Activated B cell treated with CpG ODN at 0.5 μM for 24 hours (primary cell): ENCODE measurements around the gene CADPS2. TPM values are rescaled to one million over a fixed set of nuclear protein-coding genes. Genes with fewer than 3 reads are reported as not detected.

ENCODE experiments used
- ATAC-seq: fragments of 200-7000 bp; cut with Tn5 transposase; one replicate; pipeline ENCODE4 v1.10.0; 2021; ENCODE audit warnings: low read depth, mild to moderate bottlenecking, moderate library complexity
- CTCF ChIA-PET: fragments of 350-600 bp; sonication (Branson Sonifier 250); formaldehyde crosslinking; loops from one replicate; lab custom pipeline; 2021; ENCODE audit warnings: antibody characterized with exemption; lab: Charles Lee
- POLR2A ChIA-PET: fragments of 350-600 bp; sonication (Branson Sonifier 250); formaldehyde crosslinking; loops from one replicate; lab custom pipeline; 2021; ENCODE audit warnings: antibody characterized with exemption; lab: Charles Lee
- DNase-seq: peaks from one replicate; pipeline ENCODE4 v3.0.0; 2022
- H3K27ac Mint-ChIP-seq: one replicate; pipeline ENCODE4 v1.8.0; 2020; ENCODE audit warnings: mixed read lengths
- H3K27me3 Mint-ChIP-seq: one replicate; pipeline ENCODE4 v1.8.0; 2021; ENCODE audit warnings: mixed read lengths
- H3K36me3 Mint-ChIP-seq: one replicate; pipeline ENCODE4 v1.8.0; 2021; ENCODE audit warnings: low read depth, mixed read lengths
- H3K4me1 Mint-ChIP-seq: one replicate; pipeline ENCODE4 v1.8.0; 2021; ENCODE audit warnings: mixed read lengths
- H3K4me3 Mint-ChIP-seq: one replicate; pipeline ENCODE4 v1.8.0; 2020; ENCODE audit warnings: mild to moderate bottlenecking, mixed read lengths
- H3K9me3 Mint-ChIP-seq: one replicate; pipeline ENCODE4 v1.8.0; 2020; ENCODE audit warnings: mixed read lengths
- intact Hi-C: fragments of 100-400 bp; cut with micrococcal nuclease; formaldehyde crosslinking; loops from one replicate; pipeline ENCODE4 v1.15.1; 2024
- total RNA-seq: library from RNA; stranded (reverse); gene quantifications from 2 replicates; pipeline ENCODE4 v1.2.3, GENCODE V29; 2022
- TF ChIP-seq, protein P1 (sequence below): fragments of 200-600 bp; IDR thresholded peaks from one replicate; pipeline ENCODE4 v1.8.0; 2022; ENCODE audit warnings: antibody characterized with exemption, mild to moderate bottlenecking

Gene CADPS2
- total RNA-seq, 1 donor from 2014 or later: not detected

DNA sequence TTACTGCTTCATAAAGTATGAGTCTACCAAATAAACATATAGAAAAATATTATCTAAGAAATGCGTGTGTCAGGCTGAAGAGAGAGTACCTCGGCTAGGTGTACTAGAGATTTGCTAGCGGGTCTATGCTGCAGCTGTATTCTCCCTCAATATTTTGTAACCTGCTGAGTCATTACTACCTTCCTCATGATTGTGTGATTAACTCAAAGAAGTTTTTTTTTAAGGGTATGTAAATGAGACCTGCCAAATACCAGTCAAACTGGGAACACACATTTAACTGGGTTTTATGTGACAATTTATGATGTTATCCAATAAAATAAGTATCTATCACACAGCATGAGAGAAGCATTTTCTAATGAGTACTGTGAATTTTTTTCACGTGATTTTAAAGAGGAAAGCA lies 367.8 kb downstream of the CADPS2 start:
- peaks cover 4% of the 10 kb centered on the region for H3K27me3 Mint-ChIP-seq
- POLR2A ChIA-PET: no interaction called here
- no peaks in the 10 kb centered on the region for H3K4me1 Mint-ChIP-seq

DNA sequence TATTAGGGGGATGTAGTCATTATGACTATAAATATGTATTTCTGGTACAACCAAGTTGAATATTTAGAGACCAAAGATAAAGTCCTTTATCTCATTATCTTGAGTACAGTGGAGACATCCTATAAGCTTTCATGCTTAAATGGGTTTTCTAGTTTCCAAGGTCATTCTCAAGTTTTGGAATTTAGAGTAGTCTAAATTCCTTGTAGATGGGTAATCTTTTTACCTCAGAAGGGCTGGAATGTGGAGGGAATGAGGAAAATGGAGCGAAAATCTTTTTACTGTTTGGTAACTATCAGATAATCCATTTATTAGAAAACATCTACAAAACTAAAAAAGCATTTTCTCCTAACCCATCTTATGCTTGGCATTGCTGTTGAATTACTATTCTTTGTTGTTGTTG lies 368.7 kb downstream of the CADPS2 start:
- DNase-seq (no peak), ATAC-seq (no peak)
- TF ChIP-seq, protein P1, sequence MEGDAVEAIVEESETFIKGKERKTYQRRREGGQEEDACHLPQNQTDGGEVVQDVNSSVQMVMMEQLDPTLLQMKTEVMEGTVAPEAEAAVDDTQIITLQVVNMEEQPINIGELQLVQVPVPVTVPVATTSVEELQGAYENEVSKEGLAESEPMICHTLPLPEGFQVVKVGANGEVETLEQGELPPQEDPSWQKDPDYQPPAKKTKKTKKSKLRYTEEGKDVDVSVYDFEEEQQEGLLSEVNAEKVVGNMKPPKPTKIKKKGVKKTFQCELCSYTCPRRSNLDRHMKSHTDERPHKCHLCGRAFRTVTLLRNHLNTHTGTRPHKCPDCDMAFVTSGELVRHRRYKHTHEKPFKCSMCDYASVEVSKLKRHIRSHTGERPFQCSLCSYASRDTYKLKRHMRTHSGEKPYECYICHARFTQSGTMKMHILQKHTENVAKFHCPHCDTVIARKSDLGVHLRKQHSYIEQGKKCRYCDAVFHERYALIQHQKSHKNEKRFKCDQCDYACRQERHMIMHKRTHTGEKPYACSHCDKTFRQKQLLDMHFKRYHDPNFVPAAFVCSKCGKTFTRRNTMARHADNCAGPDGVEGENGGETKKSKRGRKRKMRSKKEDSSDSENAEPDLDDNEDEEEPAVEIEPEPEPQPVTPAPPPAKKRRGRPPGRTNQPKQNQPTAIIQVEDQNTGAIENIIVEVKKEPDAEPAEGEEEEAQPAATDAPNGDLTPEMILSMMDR: no peak
- H3K4me3 Mint-ChIP-seq: no peak overlapping the region
- intact Hi-C loops: no loop called here
- H3K4me1 Mint-ChIP-seq: no peaks in the 10 kb centered on the region
- POLR2A ChIA-PET: no interaction called here
- no peaks in the 10 kb centered on the region for H3K9me3 Mint-ChIP-seq
- H3K27ac Mint-ChIP-seq: no peak overlapping the region
- peaks cover 4% of the 10 kb centered on the region for H3K27me3 Mint-ChIP-seq
- H3K36me3 Mint-ChIP-seq: no peaks in the 10 kb centered on the region
- CTCF ChIA-PET: no interaction called here

More for the DNA sequence above, 367.8 kb downstream of the CADPS2 start:
- Mint-ChIP-seq H3K36me3 (no peaks in the 10 kb centered on the region), H3K27ac (no peak overlapping the region), H3K9me3 (no peaks in the 10 kb centered on the region), H3K4me3 (no peak overlapping the region)
- intact Hi-C loops: no loop called here
- DNase-seq (no peak), ATAC-seq (no peak)
- CTCF ChIA-PET: no interaction called here
- TF ChIP-seq, protein P1: no peak

DNA sequence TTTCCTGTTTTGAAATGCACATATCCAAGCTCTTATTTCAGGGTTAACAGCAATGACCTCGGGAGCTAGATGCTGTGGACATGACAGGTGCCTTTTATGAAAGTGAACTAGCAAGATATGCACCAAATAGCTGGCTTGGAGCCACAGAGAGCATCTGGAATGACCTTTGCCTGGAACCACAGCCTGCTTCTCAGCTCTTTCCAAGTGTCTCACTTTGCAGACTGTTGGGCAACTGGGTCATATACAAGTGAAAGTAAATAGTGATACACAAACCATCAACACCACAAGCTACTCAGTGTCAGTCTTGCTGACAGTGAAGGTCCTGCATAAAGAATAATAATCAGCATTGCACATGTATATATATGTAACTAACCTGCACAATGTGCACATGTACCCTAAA lies 370.9 kb downstream of the CADPS2 start:
- Mint-ChIP-seq H3K36me3 (no peaks in the 10 kb centered on the region), H3K27me3 (no peaks in the 10 kb centered on the region), H3K4me1 (no peaks in the 10 kb centered on the region), H3K27ac (no peak overlapping the region), H3K9me3 (no peaks in the 10 kb centered on the region), H3K4me3 (no peak overlapping the region)
- intact Hi-C loops: no loop called here
- no peak for DNase-seq
- CTCF ChIA-PET: no interaction called here
- ATAC-seq: no peak
- TF ChIP-seq, protein P1: no peak
- POLR2A ChIA-PET: no interaction called here

DNA sequence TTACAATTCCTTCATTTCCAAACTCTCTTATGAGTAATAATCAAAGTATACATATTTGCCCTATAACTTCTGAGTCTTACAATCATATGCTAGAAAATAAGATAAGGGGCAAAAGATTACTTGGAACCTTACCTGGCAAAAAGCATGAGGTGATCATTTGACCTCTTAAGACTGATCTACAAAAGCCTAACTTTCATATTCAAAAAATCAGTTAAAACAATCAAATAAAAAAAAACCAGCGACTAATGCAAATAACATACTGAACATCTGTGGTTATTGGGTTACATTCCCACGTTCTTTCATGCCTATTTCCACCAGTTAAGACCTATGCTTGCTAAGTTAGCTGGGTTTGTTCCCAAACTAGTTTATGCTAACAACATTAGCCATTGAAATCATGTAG lies 375.0 kb downstream of the CADPS2 start:
- Mint-ChIP-seq H3K4me1 (no peaks in the 10 kb centered on the region), H3K27me3 (no peaks in the 10 kb centered on the region), H3K4me3 (no peak overlapping the region), H3K36me3 (no peaks in the 10 kb centered on the region), H3K27ac (no peak overlapping the region), H3K9me3 (no peaks in the 10 kb centered on the region)
- POLR2A ChIA-PET: no interaction called here
- intact Hi-C loops: no loop called here
- DNase-seq (no peak), ATAC-seq (no peak)
- TF ChIP-seq, protein P1: no peak
- CTCF ChIA-PET: no interaction called here

DNA sequence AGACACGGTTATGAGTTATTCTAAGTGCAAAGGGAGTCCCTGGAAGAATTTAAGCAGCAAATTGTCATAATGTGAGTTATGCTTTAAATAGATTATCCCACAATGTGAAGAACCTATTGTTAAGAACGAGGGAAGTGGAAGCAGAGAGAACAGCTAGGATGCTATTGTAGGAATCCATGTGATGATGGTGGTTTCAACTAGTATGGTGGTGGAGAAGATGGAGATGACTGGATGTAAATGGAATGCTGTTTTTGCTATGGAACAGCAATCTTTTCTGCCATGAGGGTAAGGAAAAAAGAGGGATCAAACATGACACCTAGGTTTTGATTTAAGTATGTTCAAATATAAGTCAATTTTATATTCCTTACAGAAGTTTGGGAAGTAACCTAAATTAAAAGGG lies 378.7 kb downstream of the CADPS2 start:
- Mint-ChIP-seq H3K4me1 (no peaks in the 10 kb centered on the region), H3K9me3 (no peaks in the 10 kb centered on the region), H3K36me3 (no peaks in the 10 kb centered on the region), H3K27ac (no peak overlapping the region), H3K27me3 (no peaks in the 10 kb centered on the region), H3K4me3 (no peak overlapping the region)
- ATAC-seq (no peak), DNase-seq (no peak)
- TF ChIP-seq, protein P1: no peak
- ChIA-PET CTCF (no interaction called here), POLR2A (no interaction called here)
- intact Hi-C loops: no loop called here
